Measurements from ENCODE around the gene SMG5. TPM values are rescaled to one million over a fixed set of nuclear protein-coding genes. Genes with fewer than 3 reads are reported as not detected.

SMG5 gene
- total RNA-seq, 2 experiments from 2014 or later, result 51.6 to 56.1 TPM

- ATAC-seq (ENCODE audit: poor library complexity) (no peak), DNase-seq (no peak)
- intact Hi-C loops (cut with DNase I, micrococcal nuclease), result no loop called here
- peaks cover 26% of the 10 kb centered on the region for H3K36me3 Mint-ChIP-seq (ENCODE audit: low read depth)
- ChIA-PET POLR2A (interaction anchor here (3.6 kb wide), 1 partner anchor 10 kb away, joined by 37 read pairs; the partner anchor contains the start of genes SMG5 and TMEM79), CTCF (no interaction called here)
- H3K4me1 Mint-ChIP-seq (ENCODE audit: low read depth), result peaks cover 21% of the 10 kb centered on the region
- TF ChIP-seq CTCF (IDR thresholded peaks at IDR 0.05), result no peak
- peaks cover 19% of the 10 kb centered on the region for H3K4me1 ChIP-seq (ENCODE audit: insufficient read depth, low read length)
- peak overlapping the region; percentile 17 for H3K27ac Mint-ChIP-seq
- peak overlapping the region; percentile 66 for H3K4me3 Mint-ChIP-seq
- no peaks in the 10 kb centered on the region for H3K9me3 Mint-ChIP-seq
- no peaks in the 10 kb centered on the region for H3K27me3 ChIP-seq (ENCODE audit: control insufficient read depth in 1 of 2, insufficient read depth in 2 of 2, low read length in 2 of 2)
- H3K4me3 ChIP-seq (ENCODE audit: low read length), result no peak overlapping the region
- H3K27me3 Mint-ChIP-seq, result no peaks in the 10 kb centered on the region
- peaks cover 27% of the 10 kb centered on the region for H3K36me3 ChIP-seq (ENCODE audit: insufficient read depth, low read length)
- no peaks in the 10 kb centered on the region for H3K9me3 ChIP-seq (ENCODE audit: control insufficient read depth in 1 of 2, insufficient read depth in 1 of 2, low read length in 2 of 2)
- no peak overlapping the region for H3K27ac ChIP-seq (ENCODE audit: low read depth in 1 of 2, low read length in 2 of 2)
Measured at GRCh38 chr1:156293098-156293434, 10.4 kb upstream of the SMG5 start.

DNA sequence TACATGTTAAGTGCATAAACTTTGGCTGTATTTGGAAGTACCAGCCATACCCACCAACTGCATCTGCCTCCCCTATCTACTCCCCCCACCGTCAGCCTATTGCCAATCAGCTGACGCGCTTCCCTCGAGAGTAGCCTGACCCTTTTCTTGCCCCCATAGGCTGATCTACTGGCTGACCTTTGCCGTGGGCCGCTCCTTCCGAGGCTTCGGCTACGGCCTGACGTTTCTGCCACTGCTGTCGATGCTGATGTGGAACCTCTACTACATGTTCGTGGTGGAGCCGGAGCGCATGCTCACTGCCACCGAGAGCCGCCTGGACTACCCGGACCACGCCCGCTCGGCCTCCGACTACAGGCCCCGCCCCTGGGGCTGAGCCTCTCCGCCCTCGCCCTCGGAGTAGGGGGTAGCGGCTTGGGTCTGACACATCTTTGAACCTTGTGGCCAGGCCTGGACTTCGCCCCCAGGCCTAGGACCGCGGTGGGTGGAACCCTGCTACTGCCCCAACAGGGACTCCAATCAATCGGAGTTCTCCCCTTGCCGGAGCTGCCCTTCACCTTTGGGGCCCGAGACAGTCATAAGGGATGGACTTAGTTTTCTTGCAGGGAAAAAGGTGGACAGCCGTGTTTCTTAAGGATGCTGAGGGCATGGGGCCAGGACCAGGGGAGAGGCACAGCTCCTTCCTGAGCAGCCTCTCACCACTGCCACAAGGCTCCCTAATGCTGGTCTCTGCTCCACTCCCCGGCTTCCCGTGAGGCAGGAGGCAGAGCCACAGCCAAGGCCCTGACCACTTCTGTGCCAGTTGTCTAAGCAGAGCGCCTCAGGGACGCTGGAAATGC is 8.8 kb upstream of the SMG5 start:
- no peaks in the 10 kb centered on the region for H3K27me3 ChIP-seq (ENCODE audit: control insufficient read depth in 1 of 2, insufficient read depth in 2 of 2, low read length in 2 of 2)
- no peak overlapping the region for H3K4me3 ChIP-seq (ENCODE audit: low read length)
- peaks cover 26% of the 10 kb centered on the region for H3K36me3 Mint-ChIP-seq (ENCODE audit: low read depth)
- CTCF ChIA-PET, result no interaction called here
- H3K27ac ChIP-seq (ENCODE audit: low read depth in 1 of 2, low read length in 2 of 2), result no peak overlapping the region
- ATAC-seq (ENCODE audit: poor library complexity) (no peak), DNase-seq (peak in 5 of 14 experiments; percentile 6 to 55 (median 25))
- no peaks in the 10 kb centered on the region for H3K9me3 ChIP-seq (ENCODE audit: control insufficient read depth in 1 of 2, insufficient read depth in 1 of 2, low read length in 2 of 2)
- TF ChIP-seq CTCF (IDR thresholded peaks at IDR 0.05), result no peak
- peaks cover 19% of the 10 kb centered on the region for H3K4me1 ChIP-seq (ENCODE audit: insufficient read depth, low read length)
- peaks cover 28% of the 10 kb centered on the region for H3K36me3 ChIP-seq (ENCODE audit: insufficient read depth, low read length)
- POLR2A ChIA-PET, result interaction anchor here (1.0 kb wide), 1 partner anchor 8 kb away, joined by 5 read pairs; no protein-coding TSS in a partner anchor
- H3K4me1 Mint-ChIP-seq (ENCODE audit: low read depth), result peaks cover 21% of the 10 kb centered on the region
- intact Hi-C loops (cut with DNase I, micrococcal nuclease), result no loop called here
- peak overlapping the region; percentile 44 for H3K27ac Mint-ChIP-seq
- no peaks in the 10 kb centered on the region for H3K27me3 Mint-ChIP-seq
- no peaks in the 10 kb centered on the region for H3K9me3 Mint-ChIP-seq
- H3K4me3 Mint-ChIP-seq, result no peak overlapping the region

GRCh38 chr1:156289857-156290256 is 7.2 kb upstream of the SMG5 start:
- peak overlapping the region; percentile 36 for H3K27ac Mint-ChIP-seq
- peaks cover 12% of the 10 kb centered on the region for H3K4me1 ChIP-seq (ENCODE audit: insufficient read depth, low read length)
- H3K27ac ChIP-seq (ENCODE audit: low read depth in 1 of 2, low read length in 2 of 2), result no peak overlapping the region
- no peak overlapping the region for H3K4me3 Mint-ChIP-seq
- H3K9me3 ChIP-seq (ENCODE audit: control insufficient read depth in 1 of 2, insufficient read depth in 1 of 2, low read length in 2 of 2), result no peaks in the 10 kb centered on the region
- peaks cover 11% of the 10 kb centered on the region for H3K4me1 Mint-ChIP-seq (ENCODE audit: low read depth)
- ChIA-PET POLR2A (no interaction called here), CTCF (no interaction called here)
- no peaks in the 10 kb centered on the region for H3K9me3 Mint-ChIP-seq
- DNase-seq (no peak), ATAC-seq (ENCODE audit: poor library complexity) (no peak)
- no peak overlapping the region for H3K4me3 ChIP-seq (ENCODE audit: low read length)
- H3K36me3 ChIP-seq (ENCODE audit: insufficient read depth, low read length), result peaks cover 41% of the 10 kb centered on the region
- no peaks in the 10 kb centered on the region for H3K27me3 Mint-ChIP-seq
- no peak for TF ChIP-seq CTCF (IDR thresholded peaks at IDR 0.05)
- H3K27me3 ChIP-seq (ENCODE audit: control insufficient read depth in 1 of 2, insufficient read depth in 2 of 2, low read length in 2 of 2), result no peaks in the 10 kb centered on the region
- intact Hi-C loops (cut with DNase I, micrococcal nuclease), result no loop called here
- peaks cover 21% of the 10 kb centered on the region for H3K36me3 Mint-ChIP-seq (ENCODE audit: low read depth)

All from CD4-positive, alpha-beta T cell (primary cell).